Testis (tissue), 2 donors: ENCODE data around the gene FAM193B.

Source experiments
- CTCF ChIP-seq, 3 experiments: fragments of 450-650 bp in 2 of 3; fragments of 200-600 bp in 1 of 3; sonication (generic) in 1 of 3; IDR thresholded peaks; one replicate each; pipeline ENCODE4 v1.5.1; 2016 to 2019; ENCODE audit warnings: antibody characterized with exemption in 3 of 3, mild to moderate bottlenecking in 2 of 3, moderate library complexity in 1 of 3
- POLR2A ChIP-seq: fragments of 450-650 bp; IDR thresholded peaks from one replicate; pipeline ENCODE4 v1.6.1; 2017; ENCODE audit warnings: antibody characterized with exemption, mild to moderate bottlenecking, moderate library complexity

- TF ChIP-seq CTCF (IDR thresholded peaks at IDR 0.05) (no peak), POLR2A (no peak)
Measured at GRCh38 chr5:177557041-177557647, 2.8 kb upstream of the FAM193B start.
